Panc1 (cell line): Measurements from ENCODE around the gene TNRC6C. TPM values are rescaled to one million over a fixed set of nuclear protein-coding genes. Genes with fewer than 3 reads are reported as not detected.

ENCODE experiments used
- ATAC-seq: fragments of 200-7000 bp; cut with Tn5 transposase; 2 replicates; pipeline ENCODE4 v1.9.1; 2020; ENCODE audit warnings: mild to moderate bottlenecking, moderate library complexity
- BruUV-seq: library from RNA; stranded (reverse); fragments of 400-500 nt; replicated peaks from 2 replicates; lab custom pipeline; 2021; lab: Mats Ljungman, UMichigan
- CTCF ChIA-PET: fragments of 300-600 bp; sonication (Branson Sonifier 250); formaldehyde crosslinking; loops from one replicate; lab custom pipeline; 2022; ENCODE audit warnings: antibody characterized with exemption; lab: Charles Lee
- POLR2A ChIA-PET: fragments of 300-600 bp; sonication (Branson Sonifier 250); formaldehyde crosslinking; loops from one replicate; lab custom pipeline; 2022; ENCODE audit warnings: antibody characterized with exemption; lab: Charles Lee
- DNase-seq: peaks from one replicate; pipeline ENCODE4 v3.0.0-alpha.2; 2010; ENCODE audit warnings: low read depth, low spot score
- H3K27ac ChIP-seq: 2 replicates; pipeline ENCODE4 v1.5.1; 2011; ENCODE audit warnings: mild to moderate bottlenecking, low read length, inconsistent platforms
- H3K27me3 ChIP-seq: fragments of 200-500 bp; sonication (Bioruptor generic); 2 replicates; pipeline ENCODE4 v1.6.0; 2014; ENCODE audit warnings: low read length, inconsistent platforms; ENCODE audit not compliant: control insufficient read depth, insufficient read depth
- H3K36me3 ChIP-seq: fragments of 200-500 bp; sonication (Bioruptor generic); 2 replicates; pipeline ENCODE4 v1.5.1; 2014; ENCODE audit warnings: inconsistent platforms, mild to moderate bottlenecking, low read length, moderate library complexity; ENCODE audit not compliant: control insufficient read depth, insufficient read depth
- H3K4me1 ChIP-seq: 2 replicates; pipeline ENCODE4 v1.5.1; 2011; ENCODE audit warnings: inconsistent platforms, mild to moderate bottlenecking, low read length, moderate library complexity; ENCODE audit not compliant: control insufficient read depth, insufficient read depth
- H3K4me3 ChIP-seq, 2 experiments: 2 replicates each; pipeline ENCODE4 v1.5.1; 2011 to 2012; ENCODE audit warnings: low read depth in 2 of 2, low read length in 2 of 2, mild to moderate bottlenecking in 2 of 2, inconsistent platforms in 1 of 2, moderate library complexity in 1 of 2
- H3K9me3 ChIP-seq: fragments of 200-500 bp; sonication (Bioruptor generic); 2 replicates; pipeline ENCODE4 v1.5.1; 2014; ENCODE audit warnings: low read depth, mild to moderate bottlenecking, inconsistent platforms, low read length, moderate library complexity; ENCODE audit not compliant: control insufficient read depth, insufficient read depth
- POLR2AphosphoS5 ChIP-seq: IDR thresholded peaks from 2 replicates; pipeline ENCODE4 v1.6.1; 2012; ENCODE audit warnings: mild to moderate bottlenecking, low read depth, low read length, moderate library complexity
- REST ChIP-seq, 2 experiments: IDR thresholded peaks; 2 replicates each; pipeline ENCODE4 v1.6.1; 2011 to 2012; ENCODE audit warnings: low read depth in 2 of 2, control low read depth in 1 of 2, low read length in 1 of 2, mild to moderate bottlenecking in 1 of 2, moderate library complexity in 1 of 2; ENCODE audit not compliant: insufficient read depth in 1 of 2
- SIN3A ChIP-seq: IDR thresholded peaks from 2 replicates; pipeline ENCODE4 v1.6.1; 2012; ENCODE audit warnings: low read depth, mild to moderate bottlenecking, low read length, moderate library complexity, borderline replicate concordance; ENCODE audit not compliant: insufficient read depth
- TCF7L2 ChIP-seq: IDR thresholded peaks from 2 replicates; pipeline ENCODE4 v1.6.1; 2011; ENCODE audit warnings: mild to moderate bottlenecking, low read depth, low read length, inconsistent platforms
- in situ Hi-C: cut with HindIII; loops from 2 replicates; pipeline ENCODE4 v1.10.0; 2016; ENCODE audit warnings: low sequenced_read_pairs, low pct_unique_long_range_greater_than_20kb
- intact Hi-C: fragments of 100-400 bp; cut with micrococcal nuclease; formaldehyde crosslinking; loops from one replicate; pipeline ENCODE4 v1.10.0; 2022; ENCODE audit not compliant: unreplicated experiment
- total RNA-seq: library from RNA; stranded (reverse); gene quantifications from one replicate; pipeline ENCODE4 v1.2.1, GENCODE V29; 2021; ENCODE audit not compliant: unreplicated experiment
- TF ChIP-seq, protein P1 (sequence below): fragments of 450-650 bp; IDR thresholded peaks from 2 replicates; pipeline ENCODE4 v1.5.1; 2017; ENCODE audit warnings: mild to moderate bottlenecking

TNRC6C gene
- total RNA-seq, 1 experiment from 2014 or later: 10.1 TPM

DNA sequence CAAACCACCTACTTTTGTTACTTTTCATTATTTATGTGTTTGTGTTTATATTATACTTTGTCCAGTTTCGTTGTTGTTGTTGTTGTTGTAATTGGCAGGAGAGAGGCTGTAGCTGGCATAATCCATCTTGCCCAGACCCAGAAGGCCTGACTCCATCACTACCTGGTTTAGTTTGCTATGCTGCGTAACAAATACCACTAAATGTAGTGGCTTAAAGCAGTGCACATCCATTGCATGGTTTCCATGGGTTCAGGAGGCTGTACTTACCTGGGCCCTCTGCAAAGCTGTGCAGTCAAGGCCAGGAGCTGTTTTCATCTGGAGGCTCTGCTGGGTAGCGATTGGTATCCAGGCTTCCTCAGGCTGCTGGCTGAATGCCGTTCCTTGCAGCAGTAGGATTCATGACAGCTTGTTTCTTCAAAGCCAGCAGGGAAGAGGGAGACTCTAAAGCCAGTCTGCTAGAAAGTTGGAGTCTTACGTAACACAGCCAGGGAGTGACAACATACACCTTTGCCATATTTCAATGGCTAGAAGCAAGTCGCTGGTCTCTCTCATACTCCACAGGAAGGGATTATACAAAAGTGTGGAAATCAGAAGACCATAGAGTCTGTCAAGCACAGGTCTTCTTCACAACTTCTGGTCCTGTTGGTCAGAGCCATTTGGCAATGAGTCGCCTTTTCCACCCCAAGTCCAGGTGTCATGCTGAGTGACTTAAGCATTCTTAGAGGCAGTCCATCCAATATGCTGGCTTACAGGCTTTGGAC, 41.1 kb downstream of the TNRC6C start:
- intact Hi-C loops: no loop called here
- Histone ChIP-seq H3K27me3 (no peaks in the 10 kb centered on the region), H3K4me3 (no peak overlapping the region), H3K4me1 (no peaks in the 10 kb centered on the region), H3K27ac (no peak overlapping the region), H3K9me3 (no peaks in the 10 kb centered on the region), H3K36me3 (no peaks in the 10 kb centered on the region)
- no peak for TF ChIP-seq REST (IDR thresholded peaks at IDR 0.05; ENCODE audit: insufficient read depth in 1 of 2, low read depth in 2 of 2, low read length in 1 of 2)
- no peak for TF ChIP-seq SIN3A
- TF ChIP-seq TCF7L2: no peak
- TF ChIP-seq, protein P1, sequence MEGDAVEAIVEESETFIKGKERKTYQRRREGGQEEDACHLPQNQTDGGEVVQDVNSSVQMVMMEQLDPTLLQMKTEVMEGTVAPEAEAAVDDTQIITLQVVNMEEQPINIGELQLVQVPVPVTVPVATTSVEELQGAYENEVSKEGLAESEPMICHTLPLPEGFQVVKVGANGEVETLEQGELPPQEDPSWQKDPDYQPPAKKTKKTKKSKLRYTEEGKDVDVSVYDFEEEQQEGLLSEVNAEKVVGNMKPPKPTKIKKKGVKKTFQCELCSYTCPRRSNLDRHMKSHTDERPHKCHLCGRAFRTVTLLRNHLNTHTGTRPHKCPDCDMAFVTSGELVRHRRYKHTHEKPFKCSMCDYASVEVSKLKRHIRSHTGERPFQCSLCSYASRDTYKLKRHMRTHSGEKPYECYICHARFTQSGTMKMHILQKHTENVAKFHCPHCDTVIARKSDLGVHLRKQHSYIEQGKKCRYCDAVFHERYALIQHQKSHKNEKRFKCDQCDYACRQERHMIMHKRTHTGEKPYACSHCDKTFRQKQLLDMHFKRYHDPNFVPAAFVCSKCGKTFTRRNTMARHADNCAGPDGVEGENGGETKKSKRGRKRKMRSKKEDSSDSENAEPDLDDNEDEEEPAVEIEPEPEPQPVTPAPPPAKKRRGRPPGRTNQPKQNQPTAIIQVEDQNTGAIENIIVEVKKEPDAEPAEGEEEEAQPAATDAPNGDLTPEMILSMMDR: no peak
- no peak for TF ChIP-seq POLR2AphosphoS5
- BruUV-seq: no TSS peak
- ATAC-seq (peak; percentile 33; the same call in 1 of the 2 replicates), DNase-seq (no peak)
- ChIA-PET CTCF (no interaction called here), POLR2A (no interaction called here)
- in situ Hi-C loops: no loop called here

DNA sequence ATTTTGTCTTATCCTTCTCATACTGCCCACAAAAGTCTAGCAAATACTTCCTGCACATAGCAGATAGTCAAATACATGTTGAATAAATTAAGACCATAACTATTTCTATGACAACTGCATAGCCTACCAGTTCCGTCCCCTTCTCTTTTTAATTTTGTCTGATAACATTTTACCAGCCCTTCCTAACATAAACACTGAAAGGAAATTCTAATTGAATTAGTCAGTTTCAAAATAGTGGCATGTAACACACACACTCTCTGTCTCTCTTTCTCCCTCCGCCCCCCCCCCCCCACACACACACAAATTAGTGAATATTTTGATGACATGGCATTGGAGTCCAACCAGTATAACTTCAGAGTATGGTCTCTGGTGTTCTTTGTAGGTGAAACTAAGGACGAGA, 41.8 kb downstream of the TNRC6C start:
- DNase-seq: no peak
- ATAC-seq: no peak
- intact Hi-C loops: no loop called here

More for the DNA sequence above, 41.8 kb downstream of the TNRC6C start:
- CTCF ChIA-PET: no interaction called here
- Histone ChIP-seq H3K36me3 (no peaks in the 10 kb centered on the region), H3K4me3 (no peak overlapping the region), H3K4me1 (no peaks in the 10 kb centered on the region), H3K27me3 (no peaks in the 10 kb centered on the region), H3K27ac (no peak overlapping the region), H3K9me3 (no peaks in the 10 kb centered on the region)
- POLR2A ChIA-PET: no interaction called here
- TF ChIP-seq TCF7L2 (no peak), SIN3A (no peak), POLR2AphosphoS5 (no peak)
- TF ChIP-seq, protein P1: no peak
- in situ Hi-C loops: no loop called here
- BruUV-seq: no TSS peak
